Epithelial cell of esophagus (primary cell): ENCODE measurements around the gene TRAPPC10.

Experiments
- DNase-seq: peaks from one replicate; pipeline ENCODE4 v3.0.0; 2010; ENCODE audit warnings: low read depth
- H3K4me3 ChIP-seq: 2 replicates; pipeline ENCODE4 v1.5.1; 2011; ENCODE audit warnings: mild to moderate bottlenecking, low read length, control low read depth
- CTCF ChIP-seq: IDR thresholded peaks from 2 replicates; pipeline ENCODE4 v1.5.1; 2011; ENCODE audit warnings: low read depth, mild to moderate bottlenecking, low read length, control low read depth, inconsistent platforms; ENCODE audit not compliant: insufficient read depth; ENCODE audit errors: missing control alignments

TRAPPC10 gene

DNA sequence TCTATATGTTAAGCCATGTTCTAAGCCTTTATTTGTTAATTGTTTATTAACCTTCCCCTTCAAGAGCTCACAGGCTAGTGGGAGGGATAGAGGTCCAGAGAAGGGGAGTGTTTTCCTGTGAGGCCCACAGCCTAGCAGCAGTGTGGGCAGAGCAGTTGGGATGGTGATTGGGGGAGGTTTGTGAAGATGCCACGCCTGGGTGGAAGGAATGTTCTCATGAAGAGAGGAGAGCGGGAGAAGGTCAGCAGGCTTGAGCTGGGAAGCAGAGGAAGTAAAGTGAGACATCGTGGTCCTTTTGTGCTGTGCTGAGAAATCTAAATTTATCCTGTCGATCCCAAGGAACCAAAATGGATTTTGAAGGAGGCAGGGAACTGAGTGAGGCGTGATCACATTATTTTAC is 42.6 kb downstream of the TRAPPC10 start:
- DNase-seq, result no peak

GRCh38 chr21:44057055-44057454 is 44.9 kb downstream of the TRAPPC10 start:
- H3K4me3 ChIP-seq, result no peak overlapping the region
- DNase-seq, result no peak
- no peak for TF ChIP-seq CTCF

More for the DNA sequence above, 42.6 kb downstream of the TRAPPC10 start:
- no peak for TF ChIP-seq CTCF
- no peak overlapping the region for H3K4me3 ChIP-seq

DNA sequence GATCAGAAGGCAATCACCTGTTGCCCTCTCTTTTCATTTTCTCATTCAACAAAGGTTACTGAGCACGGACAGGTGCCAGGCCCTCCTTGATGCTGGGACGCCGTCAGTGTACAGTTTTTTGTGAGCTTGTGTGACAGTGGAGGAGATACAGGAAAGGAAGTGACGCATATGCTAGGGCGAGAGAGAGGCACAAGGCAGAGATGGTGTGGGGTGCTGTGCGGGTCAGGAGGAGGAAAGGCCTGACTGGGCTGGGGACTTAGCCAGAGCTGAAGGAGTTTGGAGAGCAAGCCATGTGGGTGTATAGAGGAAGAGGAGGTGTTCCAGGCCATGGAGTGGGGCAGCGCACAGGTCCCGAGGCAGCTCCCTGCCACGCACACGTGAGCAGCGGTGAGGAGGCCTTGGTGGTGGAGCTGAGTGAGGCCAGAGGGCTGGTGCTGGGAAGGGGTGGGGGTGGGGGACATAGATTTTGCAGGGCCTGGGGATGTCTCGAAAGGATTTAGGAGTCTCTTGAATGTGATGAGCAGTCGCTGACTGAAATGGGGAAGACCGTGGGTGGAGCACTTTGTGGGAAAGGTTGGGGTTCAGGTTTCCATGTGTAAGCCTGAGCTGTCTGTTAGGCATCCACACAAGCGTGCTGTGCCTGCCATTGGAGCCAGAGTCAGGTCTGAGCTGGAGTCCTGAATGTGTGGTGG is 46.0 kb downstream of the TRAPPC10 start:
- no peak for DNase-seq

DNA sequence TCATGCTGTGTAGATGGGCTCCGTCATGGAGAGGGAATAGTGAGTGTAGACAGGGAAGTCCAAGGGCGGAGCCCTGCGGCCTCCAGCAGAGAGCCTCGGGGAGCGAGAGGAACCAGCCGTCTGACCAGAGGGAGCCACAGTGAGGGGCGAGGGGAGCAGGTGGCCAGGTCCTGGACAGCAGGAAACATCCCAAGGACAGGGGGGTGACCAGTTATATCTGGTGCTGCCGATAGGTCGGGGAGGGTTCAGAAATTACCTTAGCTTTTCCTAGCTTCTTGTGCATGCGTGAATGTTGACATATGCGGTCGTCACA is 46.5 kb downstream of the TRAPPC10 start:
- no peak overlapping the region for H3K4me3 ChIP-seq
- no peak for DNase-seq
- no peak for TF ChIP-seq CTCF

More for the DNA sequence above, 46.0 kb downstream of the TRAPPC10 start:
- no peak overlapping the region for H3K4me3 ChIP-seq
- TF ChIP-seq CTCF, result no peak

GRCh38 chr21:44058981-44059380 is 46.9 kb downstream of the TRAPPC10 start:
- TF ChIP-seq CTCF, result no peak
- DNase-seq, result no peak
- H3K4me3 ChIP-seq, result no peak overlapping the region

- no peak for TF ChIP-seq CTCF
These were observed 47.6 kb downstream of the TRAPPC10 start for GRCh38 chr21:44059710-44060109.

DNA sequence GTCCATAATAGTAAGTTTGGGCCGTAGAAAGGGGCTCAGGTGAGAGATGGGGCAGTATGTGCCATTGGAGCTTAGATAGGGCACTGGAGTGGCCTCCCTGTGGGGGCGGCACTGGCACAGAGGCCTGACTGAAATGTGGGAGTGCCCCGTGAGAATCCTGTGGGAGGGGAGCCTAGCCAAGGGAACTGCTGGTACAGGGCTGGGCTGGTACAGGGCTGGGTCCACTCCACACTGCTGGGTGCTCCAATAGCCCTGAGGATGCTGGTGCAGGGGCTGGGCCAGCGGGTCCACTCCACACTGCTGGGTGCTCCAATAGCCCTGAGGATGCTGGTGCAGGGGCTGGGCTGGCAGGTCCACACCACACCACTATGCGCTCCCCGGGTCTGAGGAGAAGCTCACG is 50.3 kb downstream of the TRAPPC10 start:
- no peak for DNase-seq
- no peak overlapping the region for H3K4me3 ChIP-seq
- no peak for TF ChIP-seq CTCF

More at GRCh38 chr21:44059710-44060109, 47.6 kb downstream of the TRAPPC10 start:
- no peak overlapping the region for H3K4me3 ChIP-seq
- DNase-seq, result no peak
